ENCODE data around the gene ADAMTS3. TPM values are rescaled to one million over a fixed set of nuclear protein-coding genes. Genes with fewer than 3 reads are reported as not detected.

ADAMTS3 gene
- total RNA-seq, 1 donor from 2014 or later: 11.0 TPM

- H3K27ac Mint-ChIP-seq: no peak overlapping the region
- no peak for DNase-seq (ENCODE audit: low spot score in 2 of 2, unreplicated experiment in 2 of 2)
- TF ChIP-seq, protein P1, sequence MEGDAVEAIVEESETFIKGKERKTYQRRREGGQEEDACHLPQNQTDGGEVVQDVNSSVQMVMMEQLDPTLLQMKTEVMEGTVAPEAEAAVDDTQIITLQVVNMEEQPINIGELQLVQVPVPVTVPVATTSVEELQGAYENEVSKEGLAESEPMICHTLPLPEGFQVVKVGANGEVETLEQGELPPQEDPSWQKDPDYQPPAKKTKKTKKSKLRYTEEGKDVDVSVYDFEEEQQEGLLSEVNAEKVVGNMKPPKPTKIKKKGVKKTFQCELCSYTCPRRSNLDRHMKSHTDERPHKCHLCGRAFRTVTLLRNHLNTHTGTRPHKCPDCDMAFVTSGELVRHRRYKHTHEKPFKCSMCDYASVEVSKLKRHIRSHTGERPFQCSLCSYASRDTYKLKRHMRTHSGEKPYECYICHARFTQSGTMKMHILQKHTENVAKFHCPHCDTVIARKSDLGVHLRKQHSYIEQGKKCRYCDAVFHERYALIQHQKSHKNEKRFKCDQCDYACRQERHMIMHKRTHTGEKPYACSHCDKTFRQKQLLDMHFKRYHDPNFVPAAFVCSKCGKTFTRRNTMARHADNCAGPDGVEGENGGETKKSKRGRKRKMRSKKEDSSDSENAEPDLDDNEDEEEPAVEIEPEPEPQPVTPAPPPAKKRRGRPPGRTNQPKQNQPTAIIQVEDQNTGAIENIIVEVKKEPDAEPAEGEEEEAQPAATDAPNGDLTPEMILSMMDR (IDR thresholded peaks at IDR 0.05; ENCODE audit: unreplicated experiment): no peak
- H3K36me3 Mint-ChIP-seq: no peaks in the 10 kb centered on the region
- no peaks in the 10 kb centered on the region for H3K27me3 Mint-ChIP-seq (ENCODE audit: low read depth)
- H3K4me3 Mint-ChIP-seq: no peak overlapping the region
- H3K4me1 Mint-ChIP-seq: peaks cover 9% of the 10 kb centered on the region
- no peaks in the 10 kb centered on the region for H3K9me3 Mint-ChIP-seq
Measured at GRCh38 chr4:72320223-72320948, 248.6 kb downstream of the ADAMTS3 start.

GRCh38 chr4:72319601-72320021 is 249.4 kb downstream of the ADAMTS3 start:
- Mint-ChIP-seq H3K4me3 (no peak overlapping the region), H3K4me1 (peaks cover 6% of the 10 kb centered on the region), H3K27me3 (ENCODE audit: low read depth) (no peaks in the 10 kb centered on the region), H3K9me3 (no peaks in the 10 kb centered on the region), H3K36me3 (no peaks in the 10 kb centered on the region), H3K27ac (no peak overlapping the region)
- TF ChIP-seq, protein P1 (IDR thresholded peaks at IDR 0.05; ENCODE audit: unreplicated experiment): no peak
- DNase-seq (ENCODE audit: low spot score in 2 of 2, unreplicated experiment in 2 of 2): no peak

DNA sequence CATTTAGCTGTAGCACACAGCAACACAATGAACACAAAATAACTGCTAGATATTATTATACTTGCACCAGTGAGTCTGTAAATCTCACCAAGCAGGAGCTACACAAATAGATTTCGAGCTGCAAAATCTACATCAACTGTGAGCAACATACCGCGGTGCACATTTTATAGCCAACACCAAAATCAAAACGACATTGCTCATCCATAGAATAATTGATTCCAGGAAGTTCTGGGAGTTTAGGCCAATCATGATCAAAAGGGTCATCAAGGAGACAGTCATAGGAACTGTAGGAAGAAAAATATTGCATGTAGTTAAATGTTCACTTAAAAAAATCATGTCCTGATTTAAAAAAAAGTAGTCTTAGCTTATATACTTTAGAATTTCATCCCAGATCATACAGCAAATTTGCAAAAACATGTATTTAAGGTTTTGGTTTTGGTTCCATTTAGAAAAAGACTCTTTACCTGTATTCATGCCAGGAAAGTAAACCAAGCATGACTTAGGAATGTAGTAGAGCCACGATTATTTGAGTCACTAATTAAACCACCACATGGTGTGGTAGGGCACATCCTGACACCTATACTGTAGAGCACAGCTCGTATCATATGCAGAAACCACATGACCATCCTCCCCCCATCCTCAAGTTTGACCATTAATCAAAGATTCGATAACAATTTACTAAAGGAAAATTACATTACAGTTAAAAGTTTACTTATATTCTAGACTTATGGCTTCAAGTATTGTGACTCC is 250.4 kb downstream of the ADAMTS3 start:
- no peak overlapping the region for H3K27ac Mint-ChIP-seq
- no peaks in the 10 kb centered on the region for H3K36me3 Mint-ChIP-seq
- TF ChIP-seq, protein P1 (IDR thresholded peaks at IDR 0.05; ENCODE audit: unreplicated experiment): no peak
- H3K27me3 Mint-ChIP-seq (ENCODE audit: low read depth): no peaks in the 10 kb centered on the region
- DNase-seq (ENCODE audit: low spot score in 2 of 2, unreplicated experiment in 2 of 2): no peak
- H3K9me3 Mint-ChIP-seq: no peaks in the 10 kb centered on the region
- H3K4me1 Mint-ChIP-seq: peaks cover 8% of the 10 kb centered on the region
- H3K4me3 Mint-ChIP-seq: no peak overlapping the region

DNA sequence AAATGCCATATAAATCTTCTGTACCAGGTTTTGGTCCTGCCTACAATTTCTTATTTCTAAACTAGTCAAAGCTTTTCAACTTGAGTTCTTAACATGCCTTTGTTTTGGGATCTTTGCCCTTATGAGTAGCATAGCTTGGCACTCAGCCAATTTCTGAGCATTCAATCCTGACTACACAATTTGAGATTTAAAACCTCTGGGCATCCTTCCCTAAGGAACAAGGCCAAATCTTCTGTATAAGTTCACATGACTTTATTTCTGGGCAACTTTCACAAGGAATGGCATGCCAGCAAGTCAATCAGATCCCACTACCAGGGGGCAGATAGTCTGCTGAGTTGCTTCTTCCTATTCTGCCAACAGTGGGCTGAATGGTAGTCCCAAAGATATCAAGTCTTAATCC is 254.2 kb downstream of the ADAMTS3 start:
- TF ChIP-seq, protein P1 (IDR thresholded peaks at IDR 0.05; ENCODE audit: unreplicated experiment): no peak
- Mint-ChIP-seq H3K27ac (no peak overlapping the region), H3K36me3 (no peaks in the 10 kb centered on the region), H3K4me1 (peaks cover 22% of the 10 kb centered on the region), H3K4me3 (no peak overlapping the region), H3K9me3 (no peaks in the 10 kb centered on the region), H3K27me3 (ENCODE audit: low read depth) (no peaks in the 10 kb centered on the region)
- DNase-seq (ENCODE audit: low spot score in 2 of 2, unreplicated experiment in 2 of 2): no peak

DNA sequence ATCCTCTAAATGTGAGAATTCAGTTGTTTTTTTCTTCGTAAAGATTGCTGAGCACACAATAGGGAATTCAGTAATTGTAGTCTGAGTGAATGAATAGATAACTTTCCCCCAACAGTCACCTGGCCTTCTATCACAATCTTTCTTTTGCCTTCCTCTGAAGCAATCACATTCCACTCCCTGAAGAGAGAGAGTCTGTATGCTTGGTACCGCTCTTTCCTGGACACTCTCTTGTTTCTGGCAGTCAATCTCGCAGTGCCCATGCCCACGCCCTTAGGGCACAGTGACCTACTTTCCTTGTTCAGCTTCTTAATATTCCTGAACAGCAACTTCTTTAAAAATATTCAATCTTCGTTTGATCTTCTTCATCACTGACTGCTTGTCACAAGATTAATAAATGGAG is 255.9 kb downstream of the ADAMTS3 start:
- no peak for DNase-seq (ENCODE audit: low spot score in 2 of 2, unreplicated experiment in 2 of 2)
- peak overlapping the region; percentile 2 for H3K27ac Mint-ChIP-seq
- no peak overlapping the region for H3K4me3 Mint-ChIP-seq

More for the DNA sequence above, 255.9 kb downstream of the ADAMTS3 start:
- H3K9me3 Mint-ChIP-seq: no peaks in the 10 kb centered on the region
- H3K36me3 Mint-ChIP-seq: no peaks in the 10 kb centered on the region
- no peaks in the 10 kb centered on the region for H3K27me3 Mint-ChIP-seq (ENCODE audit: low read depth)
- peaks cover 22% of the 10 kb centered on the region for H3K4me1 Mint-ChIP-seq
- TF ChIP-seq, protein P1 (IDR thresholded peaks at IDR 0.05; ENCODE audit: unreplicated experiment): no peak
